Fibroblast of gingiva (primary cell): Measurements from ENCODE around the gene TMEM242.

Experiments
- DNase-seq: peaks from one replicate; pipeline ENCODE4 v3.0.0-alpha.2; 2011; ENCODE audit warnings: low read depth

Gene TMEM242

DNA sequence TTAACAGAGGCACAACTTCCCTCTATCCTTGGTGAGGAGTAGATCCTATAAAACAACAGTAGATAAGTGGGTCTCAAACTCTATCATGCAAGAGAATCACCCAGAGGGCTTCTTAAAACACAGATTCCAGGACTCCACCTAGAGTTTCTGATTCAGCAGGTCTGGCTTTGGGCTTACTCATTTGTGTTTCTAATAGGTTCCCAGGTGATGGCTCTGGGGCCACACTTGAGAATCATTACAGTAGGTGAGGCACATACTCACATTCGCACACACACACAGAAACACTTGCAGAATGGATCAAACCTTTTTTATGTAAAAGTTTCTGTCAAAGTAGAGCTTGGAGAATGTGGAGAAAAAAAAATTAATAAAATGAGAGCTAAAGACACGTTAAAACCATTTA, 52.4 kb downstream of the TMEM242 start:
- DNase-seq = no peak

DNA sequence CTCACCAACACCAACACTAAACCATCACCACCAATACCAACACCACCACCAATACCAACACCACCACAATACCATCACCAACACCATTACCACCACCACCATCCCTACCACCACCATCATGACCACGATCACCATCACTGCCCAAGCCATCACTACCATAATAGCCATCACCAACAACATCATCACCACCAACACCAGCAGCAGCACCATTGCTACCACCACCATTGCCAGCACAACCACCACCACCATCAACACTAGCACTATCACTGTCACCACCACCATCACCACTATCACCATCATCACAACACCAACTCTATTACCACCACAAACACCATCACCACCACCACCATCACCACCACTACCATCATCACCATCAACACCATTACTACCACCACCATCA, 53.0 kb downstream of the TMEM242 start:
- no peak for DNase-seq

DNA sequence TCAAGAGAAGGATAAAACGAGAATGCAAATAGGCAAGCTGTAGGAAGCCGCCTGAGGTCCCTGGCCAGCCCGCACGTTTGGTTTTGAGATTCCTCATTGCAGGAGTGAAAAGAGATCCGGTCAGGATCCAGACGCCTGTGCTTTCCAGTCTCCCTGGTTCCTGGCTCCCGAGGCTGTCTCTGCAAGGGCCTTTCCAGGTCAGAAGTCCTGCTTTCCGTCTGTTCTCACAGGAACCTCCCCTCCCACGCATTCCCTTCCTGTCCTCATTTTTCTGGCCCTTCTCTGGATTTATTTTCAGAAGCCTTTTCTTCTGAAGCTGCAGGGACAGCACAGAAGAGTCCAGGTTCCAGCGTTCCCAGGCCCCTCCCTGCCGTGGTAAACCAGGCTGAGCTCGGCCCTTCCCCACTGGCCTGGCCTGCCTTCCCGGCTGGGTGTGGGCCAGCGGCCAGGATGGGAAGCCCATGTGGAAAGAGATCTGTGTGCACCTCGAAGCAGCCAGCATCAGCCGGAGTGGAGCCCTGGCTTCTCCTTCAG, 54.0 kb downstream of the TMEM242 start:
- DNase-seq = peak; percentile 34

DNA sequence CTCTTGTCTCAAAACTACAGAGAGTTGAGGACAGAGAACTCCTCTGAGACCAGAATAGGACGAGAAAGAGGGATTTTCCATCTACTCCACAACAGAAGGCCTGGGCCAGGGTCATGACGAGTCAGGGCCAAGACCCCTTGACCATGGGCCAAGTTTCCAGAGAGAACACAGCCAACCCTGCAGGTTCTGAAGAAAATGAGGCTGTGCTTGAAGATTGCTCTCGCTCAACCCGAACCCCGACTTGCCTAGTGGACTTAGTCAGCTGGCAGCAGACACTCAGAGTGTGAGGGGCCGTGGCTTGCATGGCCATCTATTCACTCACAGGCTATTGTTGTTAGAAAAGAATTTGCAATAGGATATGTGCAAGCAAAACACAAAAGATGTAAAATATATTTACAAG, 54.5 kb downstream of the TMEM242 start:
- DNase-seq = no peak

DNA sequence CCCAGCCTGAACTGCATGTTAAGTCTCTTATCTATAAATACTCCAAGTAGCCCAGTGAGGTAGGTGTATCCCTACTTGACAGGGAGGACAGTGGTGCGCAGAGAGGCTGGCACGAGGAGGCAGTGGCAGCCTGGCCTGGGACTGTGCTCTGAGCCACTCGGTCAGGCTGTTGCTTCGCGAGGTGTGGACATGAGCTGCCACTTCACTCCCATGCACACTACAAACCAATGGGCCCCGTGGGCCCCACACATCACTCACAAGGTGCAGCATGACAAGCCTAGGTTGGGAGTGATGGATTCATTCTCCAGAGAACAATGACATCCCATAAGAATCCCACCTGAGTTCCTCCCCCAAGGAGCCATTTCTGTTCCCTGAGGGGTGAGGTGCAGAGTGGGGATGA, 54.9 kb downstream of the TMEM242 start:
- no peak for DNase-seq

DNA sequence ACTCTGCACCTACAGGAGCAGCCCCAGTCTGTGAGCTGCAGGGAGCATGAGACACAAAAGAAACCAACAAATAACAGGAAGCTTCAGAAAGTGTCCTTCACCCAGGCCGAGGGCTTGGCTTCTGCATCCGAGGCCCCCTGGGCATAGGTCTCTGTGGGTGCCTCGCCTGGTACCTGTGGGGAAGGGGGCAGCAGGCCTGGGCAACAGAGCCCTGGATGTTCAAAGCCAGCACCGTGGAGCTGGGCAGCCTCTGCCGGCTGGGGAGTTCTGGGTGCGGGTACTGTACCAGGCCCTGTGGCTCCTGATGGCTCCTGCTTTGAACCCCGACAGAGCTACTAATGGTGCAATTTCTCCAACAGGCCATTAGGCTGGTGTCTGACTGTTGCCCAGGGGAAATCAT, 55.7 kb downstream of the TMEM242 start:
- DNase-seq = no peak

DNA sequence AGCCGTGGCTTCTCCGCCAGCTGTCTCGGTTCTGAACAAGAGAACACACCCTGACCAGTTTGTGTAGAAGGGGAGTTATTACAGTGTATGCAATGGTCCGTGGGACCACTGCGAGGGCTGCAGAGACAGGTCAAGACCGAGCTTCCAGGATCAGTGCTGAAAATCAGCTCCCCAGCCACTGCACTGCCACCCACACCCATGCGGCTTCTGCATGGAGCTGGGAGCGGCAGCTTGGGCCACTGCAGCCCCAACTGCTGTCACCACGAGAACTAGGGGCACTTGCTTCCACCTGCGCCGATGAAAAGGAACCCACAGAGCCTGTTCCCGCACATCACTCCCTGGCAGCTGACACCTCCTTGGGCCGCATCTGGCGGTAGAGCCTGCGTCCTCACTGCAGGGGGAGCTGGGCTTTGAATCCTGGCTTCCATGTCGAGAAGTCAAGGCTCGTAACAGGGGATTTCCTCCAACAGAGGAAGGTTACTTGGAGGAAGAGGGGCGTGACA, 56.2 kb downstream of the TMEM242 start:
- DNase-seq = no peak

DNA sequence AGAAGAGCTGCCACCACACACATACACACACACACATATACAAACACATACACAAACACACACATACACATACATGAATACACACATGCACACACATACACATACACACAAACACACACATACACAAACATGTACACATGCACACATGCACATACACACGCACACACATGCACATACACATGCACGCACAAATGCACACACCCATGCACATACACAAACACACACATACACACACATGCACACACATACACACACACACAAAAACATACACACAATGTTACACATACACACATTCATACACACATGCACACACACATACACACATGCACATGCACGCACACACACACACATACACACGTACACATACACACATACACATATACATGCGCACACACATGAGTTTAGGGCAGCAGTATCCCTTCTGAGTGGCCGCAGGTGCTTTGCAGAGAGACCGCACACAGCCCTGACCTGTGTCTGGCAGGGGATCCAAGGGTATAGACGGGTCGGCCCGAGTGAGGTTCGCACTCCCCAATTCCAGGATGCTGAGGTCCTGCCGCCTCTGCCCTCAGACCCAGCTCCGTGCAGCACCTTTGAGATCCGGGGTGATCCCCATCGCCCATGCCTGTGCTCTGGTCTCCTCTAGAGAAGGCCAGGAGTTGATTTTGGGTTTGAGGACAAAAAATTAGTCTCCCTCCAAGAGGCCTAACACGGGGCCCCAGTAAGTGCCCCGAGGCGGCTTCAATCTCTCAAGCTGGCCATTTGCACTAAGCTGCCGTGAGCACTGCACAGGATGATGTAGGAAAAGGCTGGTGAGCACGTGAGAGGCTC, 56.8 kb downstream of the TMEM242 start:
- no peak for DNase-seq

DNA sequence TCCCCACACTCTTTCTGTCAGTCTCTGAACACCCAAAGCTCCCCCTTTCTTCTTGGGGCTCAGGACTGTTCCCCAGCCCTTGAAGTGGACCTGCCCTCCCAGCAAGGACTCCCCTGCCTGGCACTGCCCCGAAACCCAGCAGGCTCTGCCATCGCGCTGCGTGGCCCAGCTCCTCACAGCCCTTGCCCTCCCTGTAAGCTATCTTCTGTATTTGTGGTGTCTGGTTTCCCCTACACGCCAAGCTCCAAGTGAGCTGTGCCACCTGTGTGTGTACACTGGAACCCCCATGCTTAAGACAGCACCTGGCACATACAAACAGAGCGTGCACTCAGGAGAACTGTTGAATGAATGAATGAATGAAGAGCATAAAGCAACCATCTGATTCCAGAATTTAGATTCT, 57.7 kb downstream of the TMEM242 start:
- no peak for DNase-seq

DNA sequence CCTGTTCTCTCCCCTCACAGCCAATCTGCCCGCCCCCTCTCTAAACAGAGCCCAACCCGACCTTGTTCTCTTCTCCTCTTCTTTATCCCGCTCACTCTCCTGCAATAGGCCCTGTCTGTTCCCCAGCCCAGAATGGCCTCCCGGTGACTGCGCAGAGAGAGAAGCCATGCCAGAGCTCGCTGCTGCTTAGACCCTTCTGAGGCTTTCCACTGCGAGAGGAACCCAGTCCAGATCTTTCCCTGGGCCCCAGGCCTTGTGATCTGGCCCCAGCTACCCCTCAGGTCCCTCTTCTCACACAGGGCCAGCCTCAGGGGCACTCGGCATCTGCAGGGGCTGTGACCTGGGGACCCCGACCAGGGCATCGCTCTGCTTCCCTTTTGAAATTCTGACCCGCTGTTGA, 58.1 kb downstream of the TMEM242 start:
- DNase-seq = no peak

DNA sequence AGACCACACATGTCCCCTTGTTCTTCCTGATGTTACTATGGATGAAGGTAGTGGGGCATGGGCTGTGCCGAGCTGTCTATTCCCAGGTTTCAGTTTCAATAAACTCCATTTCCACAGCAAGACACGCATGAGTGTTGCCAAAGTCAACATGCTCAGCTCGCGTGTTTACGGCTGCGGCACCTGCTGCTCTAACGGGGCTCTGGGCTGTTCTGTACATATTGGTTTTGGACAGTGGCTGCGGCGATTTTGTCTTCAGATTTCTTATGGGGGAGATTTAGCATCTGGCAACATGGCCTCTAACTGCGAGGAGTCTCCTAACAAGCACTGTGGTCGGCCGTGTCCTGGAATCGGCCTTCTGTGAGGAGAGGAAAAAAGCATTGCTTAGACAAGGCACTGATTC, 58.6 kb downstream of the TMEM242 start:
- DNase-seq = no peak

DNA sequence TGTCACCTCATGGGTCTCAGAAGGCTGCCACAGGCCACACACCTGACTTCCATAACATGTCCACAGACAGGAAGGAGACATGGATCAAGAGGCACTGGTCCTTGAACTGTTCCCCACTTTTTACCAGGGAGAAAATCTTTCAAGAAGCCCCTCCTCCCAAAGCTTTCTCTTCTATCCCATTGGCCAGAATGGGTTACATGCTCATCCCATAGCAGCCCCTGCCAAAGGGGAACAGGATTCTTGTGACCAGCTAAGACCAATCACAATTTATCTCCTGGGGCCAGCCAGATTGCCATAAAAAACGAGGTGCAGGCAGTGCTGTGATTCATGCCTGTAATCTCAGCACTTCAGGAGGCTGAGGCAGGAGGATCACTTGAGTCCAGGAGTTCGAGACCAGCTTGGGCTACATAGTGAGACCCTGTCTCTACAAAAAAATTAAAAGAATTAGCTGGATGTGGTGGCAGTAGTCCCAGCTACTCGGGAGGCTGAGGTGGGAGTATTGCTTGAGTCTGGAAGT, 59.4 kb downstream of the TMEM242 start:
- DNase-seq = no peak

DNA sequence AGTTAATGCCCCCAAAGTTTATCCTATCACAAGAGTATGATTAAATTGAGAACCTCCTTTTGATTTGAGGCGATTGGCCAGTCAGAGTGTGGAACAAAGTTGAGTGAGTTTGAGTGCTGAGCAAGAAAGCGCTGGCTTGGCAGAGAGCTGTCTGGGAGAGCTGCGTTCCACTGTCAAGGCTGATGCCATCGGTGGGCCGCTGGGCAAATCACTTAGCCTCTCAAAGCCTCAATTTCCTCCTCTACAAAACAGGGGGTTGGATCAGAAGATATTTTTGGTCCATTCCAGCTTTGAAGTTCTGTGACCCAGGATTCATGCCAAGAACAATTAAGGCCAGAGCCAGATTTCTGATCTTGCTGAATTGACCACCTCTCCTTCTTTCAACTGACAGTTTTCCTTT, 60.2 kb downstream of the TMEM242 start:
- no peak for DNase-seq

DNA sequence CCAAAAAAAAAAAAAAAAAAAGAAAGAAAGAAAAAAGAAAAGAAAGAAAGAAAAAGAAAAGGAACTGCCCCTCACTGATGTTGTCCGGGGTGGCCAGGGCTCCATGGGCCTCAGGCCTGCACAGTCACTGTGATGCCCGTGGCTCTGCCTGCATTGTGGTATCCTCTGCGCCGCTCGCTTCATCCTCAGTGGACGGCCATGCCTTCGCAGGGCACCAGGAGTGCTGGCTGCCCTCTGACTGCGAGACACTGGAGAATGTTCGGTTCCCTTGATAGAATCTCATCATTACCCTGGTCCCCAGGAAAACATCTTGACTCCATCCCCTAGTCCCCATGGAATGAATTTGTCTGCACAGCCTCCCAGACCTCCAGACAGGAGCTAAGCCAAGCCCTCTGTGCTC, 61.7 kb downstream of the TMEM242 start:
- no peak for DNase-seq

DNA sequence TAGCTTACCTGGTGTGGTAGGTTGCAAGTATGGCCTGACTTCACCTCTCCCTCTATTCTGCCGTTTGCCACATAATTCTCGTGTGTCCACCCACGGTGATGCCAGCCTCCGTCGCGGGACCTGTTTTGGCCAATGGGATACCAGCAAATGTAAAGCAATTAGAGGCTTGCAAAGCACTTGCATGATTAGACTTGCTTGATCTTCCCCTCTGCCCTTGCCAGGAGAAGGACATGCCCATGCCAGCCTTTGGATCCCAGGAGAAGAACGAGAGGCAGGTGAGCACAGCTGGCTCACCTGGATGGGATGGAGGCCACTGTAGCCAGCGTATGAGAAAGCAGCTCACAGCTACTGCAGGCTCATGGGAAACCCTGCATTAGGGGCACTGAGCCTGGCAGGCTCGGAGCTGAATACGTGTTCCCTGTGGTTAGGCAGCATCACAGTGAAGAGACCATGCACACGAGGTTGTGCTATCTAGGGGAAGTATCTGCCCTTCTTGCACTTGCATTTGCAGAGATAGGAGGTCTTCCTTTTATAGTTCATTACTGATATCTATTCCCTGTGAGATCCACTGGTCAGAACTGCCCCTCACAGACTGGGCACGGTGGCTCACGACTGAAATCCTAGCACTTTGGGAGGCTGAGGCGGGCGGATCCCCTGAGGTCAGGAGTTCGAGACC, 62.4 kb downstream of the TMEM242 start:
- DNase-seq = no peak

DNA sequence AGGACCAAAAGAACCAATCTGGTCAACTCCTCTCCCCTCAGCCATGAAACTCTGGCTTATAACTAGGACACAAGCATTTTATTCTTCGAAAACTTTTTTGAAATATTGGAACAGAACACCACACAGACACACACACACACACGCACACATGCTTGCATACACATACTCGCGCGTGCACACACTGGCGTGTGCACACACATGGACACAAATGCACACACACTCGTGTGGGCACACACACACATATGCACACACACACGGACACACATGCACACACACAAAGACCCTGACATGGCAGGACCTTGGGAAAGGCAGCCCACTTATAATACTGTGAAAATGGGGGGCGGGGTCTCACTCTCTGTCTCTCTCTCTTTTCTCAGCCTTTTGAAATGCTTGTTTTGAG, 63.9 kb downstream of the TMEM242 start:
- no peak for DNase-seq

DNA sequence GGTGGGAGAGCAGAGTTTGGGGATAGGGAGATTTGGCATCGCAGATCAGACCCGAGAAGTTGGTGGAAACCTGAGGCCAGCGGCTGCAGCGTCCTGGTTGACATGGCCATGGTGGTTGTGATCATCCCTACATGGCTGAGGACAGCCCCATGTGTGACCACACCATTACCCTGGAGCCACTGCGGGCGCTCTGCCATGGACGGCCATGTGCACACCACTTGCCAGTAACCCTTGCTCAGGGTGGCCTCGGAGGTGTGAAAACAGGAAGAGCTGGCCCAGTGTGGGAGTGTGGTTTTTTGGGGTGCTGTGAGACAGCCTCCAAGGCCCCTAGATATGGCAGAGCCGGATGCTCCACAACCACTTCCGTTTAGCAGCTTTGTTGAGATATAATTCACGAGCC, 64.4 kb downstream of the TMEM242 start:
- DNase-seq = no peak

DNA sequence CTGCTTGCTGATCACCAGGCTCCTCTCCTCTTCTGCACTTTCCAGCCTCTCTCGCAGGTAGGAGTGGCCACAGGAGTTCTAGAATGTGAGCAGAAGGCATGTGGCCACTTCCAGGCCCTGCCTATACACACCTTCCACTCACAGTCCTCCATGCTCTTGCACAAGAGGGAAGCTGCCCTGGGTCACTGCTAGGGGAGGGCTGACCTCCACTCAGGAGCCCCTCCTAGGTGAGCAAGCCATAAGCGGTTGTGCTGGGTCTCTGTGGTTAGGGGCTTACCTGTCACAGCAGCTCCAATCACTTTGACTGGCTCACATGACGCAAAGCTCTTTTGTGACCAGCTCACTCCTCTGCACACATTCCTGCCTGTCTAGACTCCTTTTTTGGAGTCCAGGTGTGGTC, 68.2 kb downstream of the TMEM242 start:
- no peak for DNase-seq

DNA sequence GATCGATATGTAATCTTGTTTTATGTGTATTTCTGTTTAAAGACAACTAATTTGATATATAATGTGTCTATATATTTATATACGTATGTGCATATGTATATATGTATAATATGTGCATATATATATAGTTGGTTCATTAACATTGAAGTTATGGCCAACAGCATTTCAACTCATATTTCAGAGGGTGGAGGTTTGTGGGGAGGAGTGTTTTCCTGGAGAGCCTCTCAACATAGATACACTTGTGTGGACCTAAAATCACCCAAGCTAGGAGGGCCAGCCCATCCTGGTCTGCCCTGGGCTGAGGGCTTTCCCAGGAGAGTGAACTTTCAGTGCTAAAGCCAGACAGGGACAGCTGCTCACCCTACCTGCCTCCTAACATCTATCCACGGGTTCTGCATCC, 68.8 kb downstream of the TMEM242 start:
- DNase-seq = no peak

DNA sequence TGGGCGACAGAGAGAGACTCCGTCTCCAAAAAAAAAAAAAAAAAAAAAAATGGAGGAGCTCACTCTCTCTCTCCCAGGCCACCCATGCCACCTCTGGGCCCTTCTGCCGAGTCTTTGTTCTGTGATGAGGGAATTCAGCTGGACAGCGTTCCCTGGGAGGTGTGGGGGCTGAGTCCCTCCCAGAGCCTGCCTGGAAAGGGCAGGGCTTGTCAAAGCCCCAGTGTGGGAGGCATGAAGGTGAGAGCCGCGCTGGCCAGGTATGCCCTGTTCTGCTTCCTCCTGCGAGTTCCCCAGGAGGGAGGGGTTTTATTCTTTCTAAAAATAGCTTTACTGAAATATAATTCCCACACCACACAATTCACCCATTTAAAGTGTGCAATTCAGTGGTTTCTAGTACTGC, 69.6 kb downstream of the TMEM242 start:
- DNase-seq = no peak

DNA sequence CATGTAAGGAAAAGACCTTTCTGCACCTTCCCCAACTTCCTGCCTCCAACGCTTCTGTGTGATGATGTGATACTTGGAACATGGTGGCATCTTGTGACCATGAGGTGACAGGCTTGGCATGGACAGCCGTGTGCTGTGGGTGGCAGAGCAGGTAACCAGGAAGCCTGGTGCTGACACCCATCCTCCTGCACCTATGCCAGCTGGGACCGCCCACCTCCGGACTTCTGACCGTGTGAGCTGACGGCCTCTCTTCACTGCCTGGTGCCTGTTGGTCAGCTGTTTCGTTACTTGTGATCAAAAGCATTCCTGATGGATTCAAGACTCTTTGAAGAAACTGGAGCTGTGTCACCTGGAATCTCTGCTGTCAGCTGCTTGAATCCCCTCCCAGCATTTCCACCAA, 70.3 kb downstream of the TMEM242 start:
- no peak for DNase-seq

DNA sequence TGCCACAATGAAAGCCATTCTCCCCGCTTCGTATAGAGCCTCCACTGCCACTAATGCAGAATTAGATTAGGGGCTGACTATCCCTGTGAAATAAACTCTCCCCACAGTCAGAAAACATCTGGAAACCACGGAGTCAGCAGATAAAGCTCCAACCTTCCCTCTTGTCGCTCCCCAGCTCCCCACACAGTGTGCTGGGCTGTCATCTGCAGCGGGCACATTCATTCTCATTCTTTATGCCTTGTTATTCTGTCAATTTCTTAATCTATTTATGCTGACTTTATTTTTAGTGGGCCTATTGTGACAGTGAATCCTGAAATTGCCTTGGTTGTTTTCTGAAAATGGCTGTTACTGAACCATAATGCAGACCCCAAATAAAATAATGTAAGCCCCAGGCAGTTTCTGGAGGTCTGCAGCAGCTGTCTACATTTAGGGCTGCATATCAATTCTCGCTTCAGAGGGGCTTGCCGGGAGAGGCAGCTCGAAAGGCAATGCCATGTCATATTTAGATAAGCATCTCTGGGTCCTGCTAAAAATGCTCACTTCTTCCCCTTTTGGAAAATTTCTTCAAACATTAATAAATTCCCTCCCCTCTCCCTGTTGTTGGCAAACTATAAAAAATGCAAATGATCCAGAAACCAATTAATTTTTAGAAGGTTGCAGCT, 71.6 kb downstream of the TMEM242 start:
- no peak for DNase-seq

DNA sequence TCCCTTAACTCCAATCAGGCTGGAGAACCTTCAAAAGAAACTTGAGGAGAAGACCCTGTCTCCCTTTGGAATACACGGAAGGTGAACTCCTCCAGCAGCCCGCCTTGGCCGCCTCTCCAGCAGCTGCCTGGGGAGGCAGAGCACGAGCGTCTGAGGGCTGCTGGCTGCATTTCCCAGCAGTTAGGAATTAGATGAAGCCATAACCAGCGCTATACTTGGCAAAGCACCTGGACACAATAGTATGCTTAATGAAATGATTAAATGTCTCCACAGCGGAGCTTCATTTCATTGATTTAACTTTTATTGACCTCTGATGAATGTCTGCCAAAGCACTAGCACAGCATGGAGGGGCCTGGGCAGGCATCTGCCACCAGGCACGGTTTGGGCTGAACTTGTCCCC, 73.5 kb downstream of the TMEM242 start:
- no peak for DNase-seq
